GM18520 (cell line): ENCODE measurements around the gene FGF3.

Experiments
- ATAC-seq: cut with Tn5 transposase; IDR thresholded peaks from one replicate; pipeline ENCODE4 v1.9.1; 2021; ENCODE audit not compliant: unreplicated experiment

FGF3 gene

GRCh38 chr11:69825037-69825834 lies 6.0 kb upstream of the FGF3 start:
- no peak for ATAC-seq

- ATAC-seq: no peak
These were observed 4.5 kb upstream of the FGF3 start for GRCh38 chr11:69823641-69824265.

- ATAC-seq: no peak
These were observed 3.7 kb upstream of the FGF3 start for GRCh38 chr11:69822676-69823494.

GRCh38 chr11:69821511-69822040 lies 2.4 kb upstream of the FGF3 start:
- ATAC-seq: no peak

GRCh38 chr11:69820441-69820840 lies 1.2 kb upstream of the FGF3 start:
- no peak for ATAC-seq

GRCh38 chr11:69819541-69820070 lies 390 bp upstream of the FGF3 start:
- ATAC-seq: no peak

GRCh38 chr11:69818231-69818602 lies 999 bp downstream of the FGF3 start:
- ATAC-seq: no peak

GRCh38 chr11:69817265-69818230 lies 1.7 kb downstream of the FGF3 start:
- no peak for ATAC-seq

- no peak for ATAC-seq
These were observed 2.5 kb downstream of the FGF3 start for GRCh38 chr11:69816671-69817070.

- no peak for ATAC-seq
These were observed 3.2 kb downstream of the FGF3 start for GRCh38 chr11:69815973-69816372.

- ATAC-seq: no peak
These were observed 4.3 kb downstream of the FGF3 start for GRCh38 chr11:69814902-69815301.

- ATAC-seq: no peak
These were observed 4.8 kb downstream of the FGF3 start for GRCh38 chr11:69814411-69814810.

GRCh38 chr11:69813839-69814238 lies 5.4 kb downstream of the FGF3 start:
- no peak for ATAC-seq

- ATAC-seq: no peak
These were observed 6.3 kb downstream of the FGF3 start for GRCh38 chr11:69812946-69813345.

- no peak for ATAC-seq
These were observed 7.0 kb downstream of the FGF3 start for GRCh38 chr11:69812256-69812655.

GRCh38 chr11:69811431-69811830 lies 7.8 kb downstream of the FGF3 start:
- ATAC-seq: no peak

- ATAC-seq: no peak
These were observed 8.7 kb downstream of the FGF3 start for GRCh38 chr11:69810289-69811118.

- ATAC-seq: no peak
These were observed 10.5 kb downstream of the FGF3 start for GRCh38 chr11:69808667-69809086.

- no peak for ATAC-seq
These were observed 12.0 kb downstream of the FGF3 start for GRCh38 chr11:69807106-69807815.
